WTC11 (cell line): ENCODE results near the gene TEX28. TPM values are rescaled to one million over a fixed set of nuclear protein-coding genes. Genes with fewer than 3 reads are reported as not detected.

Source experiments
- ATAC-seq: fragments of 200-7000 bp; cut with Tn5 transposase; 2 replicates; pipeline ENCODE4 v1.10.0; 2021; ENCODE audit warnings: mild to moderate bottlenecking, moderate library complexity
- CTCF ChIA-PET: fragments of 300-600 bp; sonication (Branson Sonifier 250); formaldehyde crosslinking; loops from one replicate; lab custom pipeline; 2021; ENCODE audit warnings: antibody characterized with exemption; lab: Charles Lee
- POLR2A ChIA-PET: fragments of 350-600 bp; sonication (Branson Sonifier 250); formaldehyde crosslinking; loops from one replicate; lab custom pipeline; 2021; ENCODE audit warnings: antibody characterized with exemption; lab: Charles Lee
- DNase-seq: peaks from one replicate; pipeline ENCODE4 v3.0.0; 2021; ENCODE audit warnings: low spot score
- H3K27ac Mint-ChIP-seq: 2 replicates; pipeline ENCODE4 v1.8.0; 2021; ENCODE audit warnings: mixed read lengths
- H3K27me3 Mint-ChIP-seq: 2 replicates; pipeline ENCODE4 v1.8.0; 2021; ENCODE audit warnings: low read depth, mild to moderate bottlenecking, moderate library complexity, mixed read lengths
- H3K36me3 Mint-ChIP-seq: 2 replicates; pipeline ENCODE4 v1.8.0; 2021; ENCODE audit warnings: mixed read lengths
- H3K4me1 Mint-ChIP-seq: 2 replicates; pipeline ENCODE4 v1.8.0; 2022; ENCODE audit warnings: mixed read lengths
- H3K4me3 Mint-ChIP-seq: 2 replicates; pipeline ENCODE4 v1.8.0; 2021; ENCODE audit warnings: mild to moderate bottlenecking, moderate library complexity, mixed read lengths
- H3K9me3 Mint-ChIP-seq: 2 replicates; pipeline ENCODE4 v1.8.0; 2021; ENCODE audit warnings: mixed read lengths
- CREB1 ChIP-seq: sonication (generic); formaldehyde crosslinking; IDR thresholded peaks from 2 replicates; pipeline ENCODE4 v1.8.0; 2023; ENCODE audit warnings: mild to moderate bottlenecking, missing genetic modification reagents
- ELF4 ChIP-seq: sonication (generic); formaldehyde crosslinking; IDR thresholded peaks from 2 replicates; pipeline ENCODE4 v1.8.1; 2022; ENCODE audit warnings: low read depth, mild to moderate bottlenecking, moderate library complexity, missing genetic modification reagents
- FOXJ3 ChIP-seq: sonication (generic); formaldehyde crosslinking; IDR thresholded peaks from 2 replicates; pipeline ENCODE4 v1.9.0; 2021; ENCODE audit warnings: missing genetic modification reagents, mild to moderate bottlenecking, borderline replicate concordance
- IRF2 ChIP-seq: sonication (generic); formaldehyde crosslinking; IDR thresholded peaks from 2 replicates; pipeline ENCODE4 v1.8.0; 2022; ENCODE audit warnings: low read depth, missing genetic modification reagents, borderline replicate concordance
- MYBL2 ChIP-seq: sonication (generic); formaldehyde crosslinking; IDR thresholded peaks from 2 replicates; pipeline ENCODE4 v1.8.1; 2023; ENCODE audit warnings: mild to moderate bottlenecking, moderate library complexity, missing genetic modification reagents
- NFATC4 ChIP-seq: fragments of 250-450 bp; sonication (Bioruptor Pico); IDR thresholded peaks from 2 replicates; pipeline ENCODE4 v1.9.0; 2021; ENCODE audit warnings: mild to moderate bottlenecking
- PRRX2 ChIP-seq: fragments of 250-450 bp; sonication (Bioruptor Pico); IDR thresholded peaks from 2 replicates; pipeline ENCODE4 v1.8.0; 2021; ENCODE audit warnings: mild to moderate bottlenecking
- ZBTB21 ChIP-seq: sonication (generic); formaldehyde crosslinking; IDR thresholded peaks from 2 replicates; pipeline ENCODE4 v1.8.1; 2023; ENCODE audit warnings: mild to moderate bottlenecking, missing genetic modification reagents, borderline replicate concordance
- ZNF138 ChIP-seq: sonication (generic); formaldehyde crosslinking; conservative IDR thresholded peaks from 2 replicates; pipeline ENCODE4 v1.8.1; 2022; ENCODE audit warnings: mild to moderate bottlenecking, moderate library complexity, missing genetic modification reagents
- total RNA-seq: library from RNA; stranded (reverse); gene quantifications from 3 replicates; pipeline ENCODE4 v1.2.3, GENCODE V29; 2021
- TF ChIP-seq, protein P1 (sequence below): sonication (generic); formaldehyde crosslinking; IDR thresholded peaks from 2 replicates; pipeline ENCODE4 v1.8.1; 2022; ENCODE audit warnings: mild to moderate bottlenecking, missing genetic modification reagents, moderate library complexity, borderline replicate concordance
- TF ChIP-seq, protein P2 (sequence below): fragments of 250-450 bp; sonication (Bioruptor Pico); IDR thresholded peaks from 2 replicates; pipeline ENCODE4 v1.9.0; 2021; ENCODE audit warnings: mild to moderate bottlenecking, borderline replicate concordance
- TF ChIP-seq, protein P3 (sequence below): sonication (generic); formaldehyde crosslinking; IDR thresholded peaks from 2 replicates; pipeline ENCODE4 v1.8.1; 2023; ENCODE audit warnings: mild to moderate bottlenecking, missing genetic modification reagents, borderline replicate concordance
- TF ChIP-seq, protein P4 (sequence below): sonication (generic); formaldehyde crosslinking; IDR thresholded peaks from 2 replicates; pipeline ENCODE4 v1.8.1; 2023; ENCODE audit warnings: mild to moderate bottlenecking, missing genetic modification reagents, moderate library complexity
- TF ChIP-seq, protein P5 (sequence below): sonication (generic); formaldehyde crosslinking; IDR thresholded peaks from 2 replicates; pipeline ENCODE4 v1.8.1; 2022; ENCODE audit warnings: missing genetic modification reagents, borderline replicate concordance
- TF ChIP-seq, protein P6 (sequence below): sonication (generic); formaldehyde crosslinking; IDR thresholded peaks from 2 replicates; pipeline ENCODE4 v1.8.1; 2022; ENCODE audit warnings: low read depth, missing genetic modification reagents, borderline replicate concordance
- TF ChIP-seq, protein P7 (sequence below): fragments of 250-450 bp; sonication (Bioruptor Pico); IDR thresholded peaks from 2 replicates; pipeline ENCODE4 v1.8.0; 2021; ENCODE audit warnings: mild to moderate bottlenecking

TEX28 gene
- total RNA-seq, 1 experiment from 2014 or later: not detected

DNA sequence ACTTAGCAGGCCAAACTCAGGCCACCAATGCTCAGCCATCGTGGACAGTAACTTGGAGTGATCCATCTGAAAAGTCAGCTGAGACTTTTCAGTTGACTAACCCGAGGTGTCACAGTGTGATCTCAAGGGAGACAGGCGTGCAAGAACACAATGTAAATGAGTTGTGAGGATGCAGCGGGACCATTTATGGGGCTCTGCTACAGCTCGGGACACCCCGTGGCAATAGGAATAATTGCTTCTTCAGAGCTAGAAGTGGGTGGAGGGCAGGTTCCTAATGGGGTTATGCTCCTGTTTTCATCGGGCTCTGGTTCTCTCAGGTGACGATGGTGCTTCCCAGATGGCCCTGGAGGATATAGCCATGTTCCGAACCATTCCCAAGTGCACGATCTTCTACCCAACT lies 28.0 kb upstream of the TEX28 start:
- ChIA-PET POLR2A (no interaction called here), CTCF (interaction anchor here (1.9 kb wide), 1 partner anchor 14 kb away, joined by 9 read pairs; no protein-coding TSS in a partner anchor)
- Mint-ChIP-seq H3K27me3 (no peaks in the 10 kb centered on the region), H3K9me3 (no peaks in the 10 kb centered on the region), H3K4me3 (no peak overlapping the region), H3K27ac (no peak overlapping the region), H3K36me3 (no peaks in the 10 kb centered on the region), H3K4me1 (no peaks in the 10 kb centered on the region)
- ATAC-seq: no peak
- TF ChIP-seq PRRX2 (CRISPR knock-in tag): no peak
- TF ChIP-seq NFATC4 (CRISPR knock-in tag): no peak
- TF ChIP-seq, protein P1, sequence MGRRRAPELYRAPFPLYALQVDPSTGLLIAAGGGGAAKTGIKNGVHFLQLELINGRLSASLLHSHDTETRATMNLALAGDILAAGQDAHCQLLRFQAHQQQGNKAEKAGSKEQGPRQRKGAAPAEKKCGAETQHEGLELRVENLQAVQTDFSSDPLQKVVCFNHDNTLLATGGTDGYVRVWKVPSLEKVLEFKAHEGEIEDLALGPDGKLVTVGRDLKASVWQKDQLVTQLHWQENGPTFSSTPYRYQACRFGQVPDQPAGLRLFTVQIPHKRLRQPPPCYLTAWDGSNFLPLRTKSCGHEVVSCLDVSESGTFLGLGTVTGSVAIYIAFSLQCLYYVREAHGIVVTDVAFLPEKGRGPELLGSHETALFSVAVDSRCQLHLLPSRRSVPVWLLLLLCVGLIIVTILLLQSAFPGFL: no peak
- no peak for TF ChIP-seq ZBTB21 (CRISPR knock-in tag)
- TF ChIP-seq, protein P2, sequence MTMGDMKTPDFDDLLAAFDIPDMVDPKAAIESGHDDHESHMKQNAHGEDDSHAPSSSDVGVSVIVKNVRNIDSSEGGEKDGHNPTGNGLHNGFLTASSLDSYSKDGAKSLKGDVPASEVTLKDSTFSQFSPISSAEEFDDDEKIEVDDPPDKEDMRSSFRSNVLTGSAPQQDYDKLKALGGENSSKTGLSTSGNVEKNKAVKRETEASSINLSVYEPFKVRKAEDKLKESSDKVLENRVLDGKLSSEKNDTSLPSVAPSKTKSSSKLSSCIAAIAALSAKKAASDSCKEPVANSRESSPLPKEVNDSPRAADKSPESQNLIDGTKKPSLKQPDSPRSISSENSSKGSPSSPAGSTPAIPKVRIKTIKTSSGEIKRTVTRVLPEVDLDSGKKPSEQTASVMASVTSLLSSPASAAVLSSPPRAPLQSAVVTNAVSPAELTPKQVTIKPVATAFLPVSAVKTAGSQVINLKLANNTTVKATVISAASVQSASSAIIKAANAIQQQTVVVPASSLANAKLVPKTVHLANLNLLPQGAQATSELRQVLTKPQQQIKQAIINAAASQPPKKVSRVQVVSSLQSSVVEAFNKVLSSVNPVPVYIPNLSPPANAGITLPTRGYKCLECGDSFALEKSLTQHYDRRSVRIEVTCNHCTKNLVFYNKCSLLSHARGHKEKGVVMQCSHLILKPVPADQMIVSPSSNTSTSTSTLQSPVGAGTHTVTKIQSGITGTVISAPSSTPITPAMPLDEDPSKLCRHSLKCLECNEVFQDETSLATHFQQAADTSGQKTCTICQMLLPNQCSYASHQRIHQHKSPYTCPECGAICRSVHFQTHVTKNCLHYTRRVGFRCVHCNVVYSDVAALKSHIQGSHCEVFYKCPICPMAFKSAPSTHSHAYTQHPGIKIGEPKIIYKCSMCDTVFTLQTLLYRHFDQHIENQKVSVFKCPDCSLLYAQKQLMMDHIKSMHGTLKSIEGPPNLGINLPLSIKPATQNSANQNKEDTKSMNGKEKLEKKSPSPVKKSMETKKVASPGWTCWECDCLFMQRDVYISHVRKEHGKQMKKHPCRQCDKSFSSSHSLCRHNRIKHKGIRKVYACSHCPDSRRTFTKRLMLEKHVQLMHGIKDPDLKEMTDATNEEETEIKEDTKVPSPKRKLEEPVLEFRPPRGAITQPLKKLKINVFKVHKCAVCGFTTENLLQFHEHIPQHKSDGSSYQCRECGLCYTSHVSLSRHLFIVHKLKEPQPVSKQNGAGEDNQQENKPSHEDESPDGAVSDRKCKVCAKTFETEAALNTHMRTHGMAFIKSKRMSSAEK (CRISPR knock-in tag): no peak
- TF ChIP-seq, protein P3, sequence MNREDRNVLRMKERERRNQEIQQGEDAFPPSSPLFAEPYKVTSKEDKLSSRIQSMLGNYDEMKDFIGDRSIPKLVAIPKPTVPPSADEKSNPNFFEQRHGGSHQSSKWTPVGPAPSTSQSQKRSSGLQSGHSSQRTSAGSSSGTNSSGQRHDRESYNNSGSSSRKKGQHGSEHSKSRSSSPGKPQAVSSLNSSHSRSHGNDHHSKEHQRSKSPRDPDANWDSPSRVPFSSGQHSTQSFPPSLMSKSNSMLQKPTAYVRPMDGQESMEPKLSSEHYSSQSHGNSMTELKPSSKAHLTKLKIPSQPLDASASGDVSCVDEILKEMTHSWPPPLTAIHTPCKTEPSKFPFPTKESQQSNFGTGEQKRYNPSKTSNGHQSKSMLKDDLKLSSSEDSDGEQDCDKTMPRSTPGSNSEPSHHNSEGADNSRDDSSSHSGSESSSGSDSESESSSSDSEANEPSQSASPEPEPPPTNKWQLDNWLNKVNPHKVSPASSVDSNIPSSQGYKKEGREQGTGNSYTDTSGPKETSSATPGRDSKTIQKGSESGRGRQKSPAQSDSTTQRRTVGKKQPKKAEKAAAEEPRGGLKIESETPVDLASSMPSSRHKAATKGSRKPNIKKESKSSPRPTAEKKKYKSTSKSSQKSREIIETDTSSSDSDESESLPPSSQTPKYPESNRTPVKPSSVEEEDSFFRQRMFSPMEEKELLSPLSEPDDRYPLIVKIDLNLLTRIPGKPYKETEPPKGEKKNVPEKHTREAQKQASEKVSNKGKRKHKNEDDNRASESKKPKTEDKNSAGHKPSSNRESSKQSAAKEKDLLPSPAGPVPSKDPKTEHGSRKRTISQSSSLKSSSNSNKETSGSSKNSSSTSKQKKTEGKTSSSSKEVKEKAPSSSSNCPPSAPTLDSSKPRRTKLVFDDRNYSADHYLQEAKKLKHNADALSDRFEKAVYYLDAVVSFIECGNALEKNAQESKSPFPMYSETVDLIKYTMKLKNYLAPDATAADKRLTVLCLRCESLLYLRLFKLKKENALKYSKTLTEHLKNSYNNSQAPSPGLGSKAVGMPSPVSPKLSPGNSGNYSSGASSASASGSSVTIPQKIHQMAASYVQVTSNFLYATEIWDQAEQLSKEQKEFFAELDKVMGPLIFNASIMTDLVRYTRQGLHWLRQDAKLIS (CRISPR knock-in tag): no peak
- TF ChIP-seq MYBL2 (CRISPR knock-in tag): no peak
- no peak for TF ChIP-seq FOXJ3
- TF ChIP-seq, protein P4, sequence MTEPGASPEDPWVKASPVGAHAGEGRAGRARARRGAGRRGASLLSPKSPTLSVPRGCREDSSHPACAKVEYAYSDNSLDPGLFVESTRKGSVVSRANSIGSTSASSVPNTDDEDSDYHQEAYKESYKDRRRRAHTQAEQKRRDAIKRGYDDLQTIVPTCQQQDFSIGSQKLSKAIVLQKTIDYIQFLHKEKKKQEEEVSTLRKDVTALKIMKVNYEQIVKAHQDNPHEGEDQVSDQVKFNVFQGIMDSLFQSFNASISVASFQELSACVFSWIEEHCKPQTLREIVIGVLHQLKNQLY: no peak
- TF ChIP-seq CREB1: no peak
- TF ChIP-seq, protein P5, sequence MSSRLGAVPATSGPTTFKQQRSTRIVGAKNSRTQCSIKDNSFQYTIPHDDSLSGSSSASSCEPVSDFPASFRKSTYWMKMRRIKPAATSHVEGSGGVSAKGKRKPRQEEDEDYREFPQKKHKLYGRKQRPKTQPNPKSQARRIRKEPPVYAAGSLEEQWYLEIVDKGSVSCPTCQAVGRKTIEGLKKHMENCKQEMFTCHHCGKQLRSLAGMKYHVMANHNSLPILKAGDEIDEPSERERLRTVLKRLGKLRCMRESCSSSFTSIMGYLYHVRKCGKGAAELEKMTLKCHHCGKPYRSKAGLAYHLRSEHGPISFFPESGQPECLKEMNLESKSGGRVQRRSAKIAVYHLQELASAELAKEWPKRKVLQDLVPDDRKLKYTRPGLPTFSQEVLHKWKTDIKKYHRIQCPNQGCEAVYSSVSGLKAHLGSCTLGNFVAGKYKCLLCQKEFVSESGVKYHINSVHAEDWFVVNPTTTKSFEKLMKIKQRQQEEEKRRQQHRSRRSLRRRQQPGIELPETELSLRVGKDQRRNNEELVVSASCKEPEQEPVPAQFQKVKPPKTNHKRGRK (CRISPR knock-in tag): no peak
- TF ChIP-seq, protein P6, sequence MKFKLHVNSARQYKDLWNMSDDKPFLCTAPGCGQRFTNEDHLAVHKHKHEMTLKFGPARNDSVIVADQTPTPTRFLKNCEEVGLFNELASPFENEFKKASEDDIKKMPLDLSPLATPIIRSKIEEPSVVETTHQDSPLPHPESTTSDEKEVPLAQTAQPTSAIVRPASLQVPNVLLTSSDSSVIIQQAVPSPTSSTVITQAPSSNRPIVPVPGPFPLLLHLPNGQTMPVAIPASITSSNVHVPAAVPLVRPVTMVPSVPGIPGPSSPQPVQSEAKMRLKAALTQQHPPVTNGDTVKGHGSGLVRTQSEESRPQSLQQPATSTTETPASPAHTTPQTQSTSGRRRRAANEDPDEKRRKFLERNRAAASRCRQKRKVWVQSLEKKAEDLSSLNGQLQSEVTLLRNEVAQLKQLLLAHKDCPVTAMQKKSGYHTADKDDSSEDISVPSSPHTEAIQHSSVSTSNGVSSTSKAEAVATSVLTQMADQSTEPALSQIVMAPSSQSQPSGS: no peak
- TF ChIP-seq ELF4 (CRISPR knock-in tag): no peak
- TF ChIP-seq IRF2 (CRISPR knock-in tag): no peak
- no peak for TF ChIP-seq ZNF138
- TF ChIP-seq, protein P7, sequence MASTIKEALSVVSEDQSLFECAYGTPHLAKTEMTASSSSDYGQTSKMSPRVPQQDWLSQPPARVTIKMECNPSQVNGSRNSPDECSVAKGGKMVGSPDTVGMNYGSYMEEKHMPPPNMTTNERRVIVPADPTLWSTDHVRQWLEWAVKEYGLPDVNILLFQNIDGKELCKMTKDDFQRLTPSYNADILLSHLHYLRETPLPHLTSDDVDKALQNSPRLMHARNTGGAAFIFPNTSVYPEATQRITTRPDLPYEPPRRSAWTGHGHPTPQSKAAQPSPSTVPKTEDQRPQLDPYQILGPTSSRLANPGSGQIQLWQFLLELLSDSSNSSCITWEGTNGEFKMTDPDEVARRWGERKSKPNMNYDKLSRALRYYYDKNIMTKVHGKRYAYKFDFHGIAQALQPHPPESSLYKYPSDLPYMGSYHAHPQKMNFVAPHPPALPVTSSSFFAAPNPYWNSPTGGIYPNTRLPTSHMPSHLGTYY: no peak
- no peak for DNase-seq
